ENCODE results near the gene VPS35. TPM values are rescaled to one million over a fixed set of nuclear protein-coding genes. Genes with fewer than 3 reads are reported as not detected.
A peak's percentile ranks its signal among the peaks of the same experiment; 100 is the strongest.

Gene VPS35
- total and polyA plus RNA-seq, 12 donors, result 12.8 to 112 (median 64.8) TPM

GRCh38 chr16:46662123-46662522 lies 26.9 kb downstream of the VPS35 start:
- Histone ChIP-seq H3K4me1 (replicated peaks in 1 of 2) (no peaks in the 10 kb centered on the region), H3K27ac (no peak overlapping the region), H3K9me3 (replicated peaks in 1 of 3) (no peaks in the 10 kb centered on the region), H3K27me3 (no peaks in the 10 kb centered on the region), H3K4me3 (no peak overlapping the region), H3K36me3 (replicated peaks in 1 of 2) (peaks cover 0 to 61% of the 10 kb centered on the region in 2 donors)
- WGBS, 4 donors, result 70 to 73% (median 70%) methylated on average over 4 of the region's 4 CpGs
- no peak for TF ChIP-seq CTCF (IDR thresholded peaks at IDR 0.05)
- no peak for TF ChIP-seq POLR2A (IDR thresholded peaks at IDR 0.05)
- intact Hi-C loops (cut with DNase I), result no loop called here
- no peak for DNase-seq

- Histone ChIP-seq H3K9me3 (replicated peaks in 1 of 3) (no peaks in the 10 kb centered on the region), H3K4me3 (no peak overlapping the region), H3K27ac (no peak overlapping the region), H3K27me3 (no peaks in the 10 kb centered on the region), H3K4me1 (replicated peaks in 1 of 2) (no peaks in the 10 kb centered on the region), H3K36me3 (replicated peaks in 1 of 2) (peaks cover 0 to 44% of the 10 kb centered on the region in 2 donors)
- peak in 6 of 7 donors; percentile 23 to 59 (median 40) for DNase-seq
- intact Hi-C loops (cut with DNase I), result no loop called here
- TF ChIP-seq CTCF (IDR thresholded peaks at IDR 0.05) (no peak), POLR2A (IDR thresholded peaks at IDR 0.05) (no peak)
- 42 to 63% (median 57%) methylated on average over 1 of the region's 1 CpG for WGBS, 4 donors
Measured at GRCh38 chr16:46658925-46659324, 30.1 kb downstream of the VPS35 start.

- DNase-seq, result no peak
- Histone ChIP-seq H3K27me3 (no peaks in the 10 kb centered on the region), H3K27ac (no peak overlapping the region), H3K4me3 (no peak overlapping the region), H3K36me3 (replicated peaks in 1 of 2) (no peaks in the 10 kb centered on the region), H3K4me1 (replicated peaks in 1 of 2) (no peaks in the 10 kb centered on the region), H3K9me3 (replicated peaks in 1 of 3) (no peaks in the 10 kb centered on the region)
- WGBS, 4 donors, result 77 to 90% (median 86%) methylated on average over 3 of the region's 3 CpGs
- TF ChIP-seq POLR2A (IDR thresholded peaks at IDR 0.05) (no peak), CTCF (IDR thresholded peaks at IDR 0.05) (no peak)
- intact Hi-C loops (cut with DNase I), result no loop called here
Measured at GRCh38 chr16:46651305-46651704, 37.7 kb downstream of the VPS35 start.

- Histone ChIP-seq H3K4me3 (no peak overlapping the region), H3K9me3 (replicated peaks in 1 of 3) (no peaks in the 10 kb centered on the region), H3K27me3 (no peaks in the 10 kb centered on the region), H3K4me1 (replicated peaks in 1 of 2) (no peaks in the 10 kb centered on the region), H3K27ac (no peak overlapping the region), H3K36me3 (replicated peaks in 1 of 2) (no peaks in the 10 kb centered on the region)
- no peak for DNase-seq
- 77 to 87% (median 82%) methylated on average over 5 of the region's 5 CpGs for WGBS, 4 donors
- TF ChIP-seq POLR2A (IDR thresholded peaks at IDR 0.05), result no peak
- no peak for TF ChIP-seq CTCF (IDR thresholded peaks at IDR 0.05)
- intact Hi-C loops (cut with DNase I), result no loop called here
Measured at GRCh38 chr16:46650254-46650623, 38.7 kb downstream of the VPS35 start.
